ENCODE data around the gene ITPKB. TPM values are rescaled to one million over a fixed set of nuclear protein-coding genes. Genes with fewer than 3 reads are reported as not detected.

Gene ITPKB
- polyA plus RNA-seq, 1 of the 3 experiments (the other 2 are of a cell fraction), result 2.4 TPM

GRCh38 chr1:226766565-226766964 lies 27.5 kb upstream of the ITPKB start:
- 66% methylated on average over 3 of the region's 3 CpGs for WGBS (ENCODE audit: low lambda C conversion rate)
- no peak for DNase-seq
- H3K9me2 ChIP-seq, result no peaks in the 10 kb centered on the region
- H3K27me3 ChIP-seq (ENCODE audit: insufficient read depth), result peaks cover 6% of the 10 kb centered on the region; the same call in 1 of the 2 replicates
- no peak overlapping the region for H3K4me3 ChIP-seq (ENCODE audit: low read depth in 2 of 2, low read length in 1 of 2)
- ChIA-PET CTCF (no interaction called here), POLR2A (no interaction called here)
- H3K9me3 ChIP-seq, result no peaks in the 10 kb centered on the region
- no peak overlapping the region for H3K9ac ChIP-seq
- no peaks in the 10 kb centered on the region for H3K79me2 ChIP-seq (ENCODE audit: insufficient read depth)
- no peaks in the 10 kb centered on the region for H3K36me3 ChIP-seq (replicated peaks in 1 of 2; ENCODE audit: control insufficient read depth in 1 of 2, insufficient read depth in 2 of 2, low read length in 1 of 2)
- no peak overlapping the region for H3K4me2 ChIP-seq
- no peaks in the 10 kb centered on the region for H4K20me1 ChIP-seq (ENCODE audit: insufficient read depth)
- H3K4me1 ChIP-seq (ENCODE audit: control insufficient read depth in 1 of 2, insufficient read depth in 2 of 2, low read depth in 1 of 2, low read length in 1 of 2), result no peaks in the 10 kb centered on the region; a peak in 1 of 4 replicates
- H2AFZ ChIP-seq (ENCODE audit: low read depth), result no peak overlapping the region
- no peak for TF ChIP-seq RAD21 (IDR thresholded peaks at IDR 0.05; ENCODE audit: low read length)
- TF ChIP-seq FOXJ3 (CRISPR knock-in tag; IDR thresholded peaks at IDR 0.05), result no peak
- no peak for TF ChIP-seq NFIC (IDR thresholded peaks at IDR 0.05; ENCODE audit: borderline replicate concordance)
- no peak for TF ChIP-seq RXRA (IDR thresholded peaks at IDR 0.05; ENCODE audit: borderline replicate concordance, low read depth)
- no peak for TF ChIP-seq JUND (IDR thresholded peaks at IDR 0.05)
- TF ChIP-seq TAF1 (IDR thresholded peaks at IDR 0.05; ENCODE audit: borderline replicate concordance, low read depth, low read length), result no peak
- no peak for TF ChIP-seq GATA2 (CRISPR knock-in tag; IDR thresholded peaks at IDR 0.05)
- TF ChIP-seq SMC3 (IDR thresholded peaks at IDR 0.05; ENCODE audit: low read depth, low read length), result no peak
- TF ChIP-seq ELF1 (IDR thresholded peaks at IDR 0.05), result no peak
- TF ChIP-seq USF1 (IDR thresholded peaks at IDR 0.05; ENCODE audit: borderline replicate concordance, low read depth), result no peak
- no peak for TF ChIP-seq NRF1 (IDR thresholded peaks at IDR 0.05; ENCODE audit: low read depth, low read length)
- TF ChIP-seq FOXM1 (IDR thresholded peaks at IDR 0.05; ENCODE audit: low read depth), result no peak
- no peak for TF ChIP-seq ZBTB33 (IDR thresholded peaks at IDR 0.05; ENCODE audit: borderline replicate concordance, low read depth)
- no peak for TF ChIP-seq TEAD4 (IDR thresholded peaks at IDR 0.05; ENCODE audit: borderline replicate concordance, insufficient read depth)
- no peak for TF ChIP-seq TCF12 (IDR thresholded peaks at IDR 0.05)
- no peak overlapping the region for H3K27ac ChIP-seq (ENCODE audit: low read depth in 2 of 2, low read length in 1 of 2)
- no peaks in the 10 kb centered on the region for H3F3A ChIP-seq (replicated peaks; ENCODE audit: insufficient read depth)

- WGBS (ENCODE audit: low lambda C conversion rate), result 60% methylated on average over 2 of the region's 2 CpGs
- Histone ChIP-seq H3K36me3 (replicated peaks in 1 of 2; ENCODE audit: control insufficient read depth in 1 of 2, insufficient read depth in 2 of 2, low read length in 1 of 2) (no peaks in the 10 kb centered on the region), H3K4me1 (ENCODE audit: control insufficient read depth in 1 of 2, insufficient read depth in 2 of 2, low read depth in 1 of 2, low read length in 1 of 2) (no peaks in the 10 kb centered on the region; a peak in 1 of 4 replicates), H2AFZ (ENCODE audit: low read depth) (no peak overlapping the region), H3K27me3 (ENCODE audit: insufficient read depth) (peaks cover 6% of the 10 kb centered on the region; the same call in 1 of the 2 replicates), H3K27ac (ENCODE audit: low read depth in 2 of 2, low read length in 1 of 2) (no peak overlapping the region), H3K4me2 (no peak overlapping the region), H4K20me1 (ENCODE audit: insufficient read depth) (no peaks in the 10 kb centered on the region), H3K9me3 (no peaks in the 10 kb centered on the region), H3K9ac (no peak overlapping the region), H3K4me3 (ENCODE audit: low read depth in 2 of 2, low read length in 1 of 2) (no peak overlapping the region), H3K9me2 (no peaks in the 10 kb centered on the region), H3K79me2 (ENCODE audit: insufficient read depth) (no peaks in the 10 kb centered on the region), H3F3A (replicated peaks; ENCODE audit: insufficient read depth) (no peaks in the 10 kb centered on the region)
- ChIA-PET CTCF (no interaction called here), POLR2A (no interaction called here)
- no peak for DNase-seq
- no peak for TF ChIP-seq ZBTB33 (IDR thresholded peaks at IDR 0.05; ENCODE audit: borderline replicate concordance, low read depth)
- no peak for TF ChIP-seq CHD2 (IDR thresholded peaks at IDR 0.05; ENCODE audit: low read length, partially characterized antibody)
- TF ChIP-seq PBX3 (IDR thresholded peaks at IDR 0.05), result no peak
- no peak for TF ChIP-seq MEF2A (IDR thresholded peaks at IDR 0.05; ENCODE audit: borderline replicate concordance, low read depth)
- no peak for TF ChIP-seq FOXJ3 (CRISPR knock-in tag; IDR thresholded peaks at IDR 0.05)
- no peak for TF ChIP-seq POLR2AphosphoS5 (IDR thresholded peaks at IDR 0.05; ENCODE audit: low read depth, low read length)
- TF ChIP-seq RXRA (IDR thresholded peaks at IDR 0.05; ENCODE audit: borderline replicate concordance, low read depth), result no peak
- no peak for TF ChIP-seq GATA2 (CRISPR knock-in tag; IDR thresholded peaks at IDR 0.05)
- no peak for TF ChIP-seq GABPA (IDR thresholded peaks at IDR 0.05; ENCODE audit: low read depth)
- TF ChIP-seq RCOR1 (IDR thresholded peaks at IDR 0.05; ENCODE audit: low read length), result no peak
These were observed 25.5 kb upstream of the ITPKB start for GRCh38 chr1:226764533-226764932.
